Measurements from ENCODE around the gene SOS2. TPM values are rescaled to one million over a fixed set of nuclear protein-coding genes. Genes with fewer than 3 reads are reported as not detected.
"Not testable (repeated sequence)": the region's sequence is repeated elsewhere in the genome, so short reads cannot be mapped to it uniquely, and the experiment has no call there.

The SOS2 gene
- total RNA-seq, 1 donor = 70.8 TPM

DNA sequence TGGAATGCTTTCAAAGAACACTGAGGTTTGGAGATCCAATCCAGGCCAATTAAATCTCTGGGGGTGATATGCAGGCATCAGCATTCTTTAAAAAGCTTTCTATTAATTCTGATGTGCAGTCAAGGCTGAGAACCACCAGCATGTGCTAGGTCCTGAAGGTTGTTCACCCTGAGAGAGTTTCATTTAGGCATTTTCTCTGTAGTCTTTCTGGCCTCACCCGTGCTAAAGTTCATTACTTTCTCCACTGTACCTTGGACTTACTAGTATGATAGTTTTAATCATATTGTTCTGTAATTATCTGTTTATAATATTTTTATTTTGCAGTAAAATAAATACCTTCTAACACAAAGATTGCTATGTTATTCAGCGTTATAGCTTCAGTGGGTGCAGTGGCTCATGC, 32.9 kb downstream of the SOS2 start:
- H3K4me3 ChIP-seq (ENCODE audit: low read length) = no peak overlapping the region
- H3K4me1 ChIP-seq (ENCODE audit: insufficient read depth, low read length) = no peaks in the 10 kb centered on the region
- no peaks in the 10 kb centered on the region for H3K27me3 ChIP-seq (ENCODE audit: insufficient read depth, low read length)
- H3K9me3 ChIP-seq (ENCODE audit: low read depth, low read length) = no peaks in the 10 kb centered on the region

DNA sequence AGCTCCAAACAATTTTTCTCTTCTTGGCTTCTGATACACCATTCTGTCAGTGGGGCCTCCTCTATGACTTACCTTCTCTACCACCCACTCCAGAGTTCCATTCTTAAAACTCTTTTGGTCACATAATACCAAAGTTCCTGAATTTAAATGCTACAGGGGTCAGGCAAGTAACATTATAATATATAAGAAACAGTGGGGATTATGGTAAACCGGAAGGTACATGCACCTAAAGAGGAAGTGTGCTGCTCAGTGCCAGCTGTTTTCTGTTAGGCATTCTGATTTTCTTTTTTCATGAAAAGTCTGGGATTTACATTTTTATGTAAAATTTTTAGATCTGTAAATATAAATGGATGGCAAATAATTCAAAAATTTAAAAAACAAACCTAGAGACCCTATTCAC, 39.9 kb downstream of the SOS2 start:
- Histone ChIP-seq H3K9me3 (ENCODE audit: low read depth, low read length) (no peaks in the 10 kb centered on the region), H3K27me3 (ENCODE audit: insufficient read depth, low read length) (no peaks in the 10 kb centered on the region), H3K4me1 (ENCODE audit: insufficient read depth, low read length) (no peaks in the 10 kb centered on the region), H3K4me3 (ENCODE audit: low read length) (no peak overlapping the region)

DNA sequence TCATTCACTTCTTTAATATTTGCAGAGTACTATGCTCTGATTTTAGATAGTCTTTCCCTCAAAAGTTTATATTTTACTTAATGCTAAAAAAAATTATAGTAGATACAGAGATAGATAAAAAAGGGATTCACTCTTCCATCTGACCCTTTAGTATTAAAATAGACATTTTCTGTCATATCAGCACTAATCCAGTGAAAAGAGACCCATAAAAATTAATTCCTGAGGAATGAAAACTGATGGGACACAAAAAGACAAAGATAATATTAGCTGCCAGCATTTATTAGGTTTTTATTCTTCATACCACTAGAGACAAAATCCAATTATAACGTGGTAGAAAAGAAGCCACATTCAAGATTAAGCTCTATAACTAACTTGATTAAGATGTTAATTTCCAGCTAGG, 45.3 kb downstream of the SOS2 start:
- H3K4me3 ChIP-seq (ENCODE audit: low read length) = no peak overlapping the region
- no peaks in the 10 kb centered on the region for H3K27me3 ChIP-seq (ENCODE audit: insufficient read depth, low read length)
- no peaks in the 10 kb centered on the region for H3K4me1 ChIP-seq (ENCODE audit: insufficient read depth, low read length)
- H3K9me3 ChIP-seq (ENCODE audit: low read depth, low read length) = no peaks in the 10 kb centered on the region

DNA sequence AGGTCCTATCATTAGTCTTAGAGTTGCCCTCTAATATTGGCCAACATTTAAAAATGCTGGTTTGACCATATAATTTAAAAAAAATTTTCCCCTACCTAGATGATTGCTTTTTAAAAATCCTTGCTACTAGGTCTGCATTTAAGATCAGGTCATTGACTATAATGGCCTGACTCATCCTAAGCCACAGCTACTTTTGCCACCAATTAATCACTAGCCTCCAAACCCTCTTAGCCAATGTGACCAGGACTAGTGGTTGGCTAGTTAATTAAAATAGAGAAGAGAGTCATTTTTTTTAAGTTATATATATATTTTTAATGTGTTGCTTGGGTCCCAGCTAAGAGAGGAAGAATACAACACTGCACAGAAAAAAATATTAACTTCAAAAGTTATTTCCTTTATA, 57.5 kb downstream of the SOS2 start:
- H3K9me3 ChIP-seq (ENCODE audit: low read depth, low read length) = no peaks in the 10 kb centered on the region
- H3K4me3 ChIP-seq (ENCODE audit: low read length) = no peak overlapping the region
- H3K4me1 ChIP-seq (ENCODE audit: insufficient read depth, low read length) = no peaks in the 10 kb centered on the region
- H3K27me3 ChIP-seq (ENCODE audit: insufficient read depth, low read length) = no peaks in the 10 kb centered on the region

DNA sequence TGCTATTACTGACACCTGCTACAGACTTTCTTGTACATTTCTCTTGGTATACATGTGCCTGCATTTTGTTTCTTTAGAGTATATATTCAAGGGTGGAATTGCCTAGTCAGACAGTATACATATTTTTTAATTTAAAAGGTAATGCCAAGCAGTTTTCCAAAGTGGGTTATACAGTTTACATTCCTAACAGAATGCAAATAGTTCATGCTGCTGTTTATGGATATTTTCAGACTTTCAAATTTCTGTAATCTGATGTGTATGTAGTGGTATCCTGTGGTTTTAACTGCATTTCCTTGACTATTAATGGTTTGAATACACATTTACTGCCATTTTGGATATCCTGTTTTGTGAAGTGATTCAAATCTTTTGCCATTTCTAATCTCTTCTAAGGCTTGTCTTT, 59.5 kb downstream of the SOS2 start:
- no peaks in the 10 kb centered on the region for H3K27me3 ChIP-seq (ENCODE audit: insufficient read depth, low read length)

DNA sequence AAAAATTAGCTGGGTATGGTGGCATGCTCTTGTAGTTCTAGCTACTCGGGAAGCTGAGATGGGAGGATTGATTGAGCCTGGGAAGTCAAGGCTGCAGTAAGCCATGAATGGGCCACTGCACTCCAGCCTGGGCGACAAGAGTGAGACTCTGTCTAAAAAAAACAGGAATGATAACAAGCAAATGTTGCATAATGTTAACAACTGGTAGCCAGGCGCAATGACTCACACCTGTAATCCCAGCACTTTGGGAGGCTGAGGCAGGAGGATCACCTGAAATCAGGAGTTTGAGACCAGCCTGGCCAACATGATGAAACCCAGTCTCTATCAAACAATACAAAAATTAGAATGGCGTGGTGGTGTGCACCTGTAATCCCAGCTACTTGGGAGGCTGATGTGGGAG, 64.0 kb downstream of the SOS2 start:
- H3K4me1 ChIP-seq (ENCODE audit: insufficient read depth, low read length); H3K4me3 ChIP-seq (ENCODE audit: low read length); H3K9me3 ChIP-seq (ENCODE audit: low read depth, low read length); H3K27me3 ChIP-seq (ENCODE audit: insufficient read depth, low read length): not testable (repeated sequence)

More for the DNA sequence above, 59.5 kb downstream of the SOS2 start:
- H3K4me3 ChIP-seq (ENCODE audit: low read length) = no peak overlapping the region
- no peaks in the 10 kb centered on the region for H3K4me1 ChIP-seq (ENCODE audit: insufficient read depth, low read length)
- no peaks in the 10 kb centered on the region for H3K9me3 ChIP-seq (ENCODE audit: low read depth, low read length)

DNA sequence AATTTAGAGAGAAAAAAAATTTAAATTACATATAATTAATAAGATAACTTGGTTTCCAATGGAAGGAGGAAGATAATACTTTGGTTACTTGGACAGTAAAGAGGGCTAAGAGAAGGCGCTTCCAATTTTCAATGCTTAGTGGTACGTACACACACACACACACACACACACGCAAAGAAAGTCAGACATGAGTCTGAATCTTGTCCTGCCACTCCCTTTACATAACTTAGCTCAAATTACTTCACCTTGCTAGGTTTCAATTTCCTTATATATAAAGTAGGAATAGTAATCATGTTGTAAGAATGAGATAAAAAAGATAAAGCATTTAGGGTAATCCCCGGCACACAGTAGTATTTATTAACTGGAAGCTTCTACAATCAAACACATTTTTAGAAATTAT, 75.3 kb downstream of the SOS2 start:
- H3K9me3 ChIP-seq (ENCODE audit: low read depth, low read length) = no peaks in the 10 kb centered on the region
- H3K4me1 ChIP-seq (ENCODE audit: insufficient read depth, low read length) = no peaks in the 10 kb centered on the region

DNA sequence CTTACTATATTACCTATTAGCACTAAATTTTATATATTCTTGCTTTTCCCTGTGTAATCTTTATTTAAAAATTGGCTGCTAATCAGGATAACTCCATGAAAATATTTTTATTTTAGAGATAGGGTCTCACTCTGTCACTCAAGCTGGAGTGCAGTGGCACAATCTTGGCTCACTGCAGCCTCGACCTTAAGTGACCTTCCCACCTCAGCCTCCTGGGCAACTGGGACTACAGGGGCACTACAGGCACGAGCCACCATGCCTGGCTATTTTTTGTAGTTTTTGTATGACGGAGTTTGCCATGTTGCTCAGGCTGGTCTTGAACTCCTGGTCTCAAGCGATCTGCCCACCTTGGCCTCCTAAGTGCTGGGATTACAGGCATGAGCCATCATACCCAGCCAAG, 82.6 kb downstream of the SOS2 start:
- Histone ChIP-seq H3K27me3 (ENCODE audit: insufficient read depth, low read length) (no peaks in the 10 kb centered on the region), H3K4me1 (ENCODE audit: insufficient read depth, low read length) (no peaks in the 10 kb centered on the region), H3K4me3 (ENCODE audit: low read length) (no peak overlapping the region), H3K9me3 (ENCODE audit: low read depth, low read length) (no peaks in the 10 kb centered on the region)

More for the DNA sequence above, 75.3 kb downstream of the SOS2 start:
- H3K27me3 ChIP-seq (ENCODE audit: insufficient read depth, low read length) = no peaks in the 10 kb centered on the region
- no peak overlapping the region for H3K4me3 ChIP-seq (ENCODE audit: low read length)

DNA sequence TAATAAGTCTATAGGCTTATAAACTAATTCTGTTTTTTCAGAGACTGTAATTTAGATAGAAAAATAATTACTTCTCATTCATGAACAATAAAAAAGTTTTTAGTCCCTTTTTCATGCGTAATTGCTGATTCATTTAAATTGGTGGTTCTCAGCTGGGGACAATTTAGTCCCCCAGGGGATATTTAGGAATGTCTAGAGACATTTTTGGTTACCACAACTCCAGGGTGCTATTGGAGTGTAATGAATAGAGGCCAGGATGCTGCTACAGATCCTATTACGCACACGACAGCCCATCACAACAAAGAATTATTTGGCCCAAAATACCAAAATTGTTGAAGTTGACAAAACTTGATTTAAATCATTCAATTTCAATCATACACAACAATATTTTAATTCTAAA, 92.2 kb downstream of the SOS2 start:
- Histone ChIP-seq H3K4me1 (ENCODE audit: insufficient read depth, low read length) (no peaks in the 10 kb centered on the region), H3K4me3 (ENCODE audit: low read length) (no peak overlapping the region), H3K27me3 (ENCODE audit: insufficient read depth, low read length) (no peaks in the 10 kb centered on the region), H3K9me3 (ENCODE audit: low read depth, low read length) (no peaks in the 10 kb centered on the region)

DNA sequence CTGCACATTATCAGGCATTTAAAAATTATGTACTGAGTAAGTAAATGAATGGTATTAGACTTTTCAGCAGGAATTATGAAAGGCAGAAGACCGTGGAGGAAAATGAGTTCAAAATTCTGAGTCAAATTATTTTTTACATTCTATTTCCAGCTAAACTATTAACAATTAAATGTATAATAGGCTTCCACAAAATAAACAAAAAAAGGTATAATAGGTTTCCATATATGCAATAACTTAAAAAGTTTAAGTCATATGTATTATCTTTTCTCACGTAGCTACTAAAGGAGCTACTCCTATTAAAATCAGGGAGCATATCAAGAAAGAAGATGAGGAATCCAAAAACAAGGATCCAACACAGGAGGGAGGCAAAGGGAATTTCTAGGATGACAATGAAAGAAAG, 103.6 kb downstream of the SOS2 start:
- Histone ChIP-seq H3K27me3 (ENCODE audit: insufficient read depth, low read length) (no peaks in the 10 kb centered on the region), H3K4me3 (ENCODE audit: low read length) (no peak overlapping the region), H3K4me1 (ENCODE audit: insufficient read depth, low read length) (no peaks in the 10 kb centered on the region), H3K9me3 (ENCODE audit: low read depth, low read length) (no peaks in the 10 kb centered on the region)

DNA sequence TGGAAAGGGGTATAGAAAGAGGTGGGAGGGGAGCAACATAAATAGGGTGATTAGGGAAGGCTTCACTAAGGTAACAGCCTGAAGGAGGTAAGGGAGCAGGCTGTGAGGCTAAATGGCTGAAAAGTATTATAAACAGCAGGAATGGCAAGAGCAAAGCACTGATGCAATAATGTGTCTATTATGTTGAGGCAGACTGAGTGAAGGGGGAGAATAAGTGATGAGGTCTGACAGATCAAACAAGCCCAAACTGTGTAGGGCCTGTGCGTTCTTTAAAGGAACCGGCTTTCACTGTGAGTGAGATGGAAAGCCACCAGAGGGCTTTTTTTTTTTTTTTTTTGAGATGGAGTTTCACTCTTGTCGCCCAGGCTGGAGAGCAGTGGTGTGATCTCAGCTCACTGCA, 108.3 kb downstream of the SOS2 start:
- Histone ChIP-seq H3K4me3 (ENCODE audit: low read length) (no peak overlapping the region), H3K4me1 (ENCODE audit: insufficient read depth, low read length) (no peaks in the 10 kb centered on the region), H3K27me3 (ENCODE audit: insufficient read depth, low read length) (no peaks in the 10 kb centered on the region), H3K9me3 (ENCODE audit: low read depth, low read length) (no peaks in the 10 kb centered on the region)

DNA sequence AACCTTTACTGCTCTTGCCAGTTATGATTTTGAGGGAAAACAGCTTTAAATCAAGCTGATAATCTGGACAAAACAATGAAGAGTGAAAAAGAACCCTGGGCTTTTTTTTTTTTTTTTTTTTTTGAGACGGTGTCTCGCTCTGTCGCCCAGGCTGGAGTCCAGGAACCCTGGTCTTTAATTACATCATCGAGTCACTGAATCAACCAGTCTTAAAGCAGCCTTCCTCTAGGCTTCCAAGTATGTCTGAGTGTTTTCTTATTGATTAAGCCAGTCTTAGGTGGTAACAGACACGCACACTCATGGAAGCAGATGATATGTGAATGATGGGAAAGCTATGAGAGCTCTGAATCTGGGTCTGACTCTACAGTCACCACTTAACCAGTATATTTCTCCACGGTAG, 109.1 kb downstream of the SOS2 start:
- Histone ChIP-seq H3K9me3 (ENCODE audit: low read depth, low read length) (no peaks in the 10 kb centered on the region), H3K27me3 (ENCODE audit: insufficient read depth, low read length) (no peaks in the 10 kb centered on the region), H3K4me3 (ENCODE audit: low read length) (no peak overlapping the region)

DNA sequence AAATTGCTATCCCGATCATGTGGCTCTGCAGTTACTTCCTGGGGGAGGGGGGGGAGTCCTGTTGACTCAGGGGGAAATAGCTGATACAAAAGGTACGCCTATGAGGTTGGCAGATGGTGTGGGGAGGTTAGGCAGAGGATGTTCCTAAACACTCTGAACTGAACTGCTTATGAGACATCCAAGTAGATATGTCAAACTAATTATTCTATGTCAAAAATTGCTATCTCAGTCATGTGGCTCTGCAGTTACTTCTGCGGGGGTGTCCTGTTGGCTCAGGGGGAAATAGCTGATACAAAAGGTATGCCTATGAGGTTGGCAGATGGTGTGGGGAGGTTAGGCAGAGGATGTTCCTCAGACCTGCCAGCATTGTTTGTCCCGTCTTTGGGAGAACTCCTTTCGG, 109.9 kb downstream of the SOS2 start:
- Histone ChIP-seq H3K4me1 (ENCODE audit: insufficient read depth, low read length) (no peaks in the 10 kb centered on the region), H3K9me3 (ENCODE audit: low read depth, low read length) (no peaks in the 10 kb centered on the region), H3K27me3 (ENCODE audit: insufficient read depth, low read length) (no peaks in the 10 kb centered on the region), H3K4me3 (ENCODE audit: low read length) (no peak overlapping the region)

More for the DNA sequence above, 109.1 kb downstream of the SOS2 start:
- H3K4me1 ChIP-seq (ENCODE audit: insufficient read depth, low read length) = no peaks in the 10 kb centered on the region

DNA sequence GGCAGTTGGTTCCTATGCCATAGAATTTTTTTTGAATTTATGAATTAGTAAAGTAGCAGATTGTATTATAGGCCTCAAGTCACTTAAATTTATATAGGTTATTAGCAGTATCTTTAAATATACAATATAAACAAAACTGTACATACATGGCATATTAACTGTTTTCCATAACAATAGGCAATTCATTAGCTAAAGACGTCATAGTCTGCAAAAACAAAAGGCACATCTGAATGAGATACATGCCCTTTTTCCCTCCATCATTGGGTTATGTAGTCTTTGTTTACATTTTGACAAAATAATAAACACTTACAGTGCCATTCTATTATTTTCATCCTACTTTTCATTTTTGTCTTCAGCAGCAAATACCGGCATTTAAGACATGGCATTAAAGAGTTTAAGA, 113.9 kb downstream of the SOS2 start:
- H3K4me1 ChIP-seq (ENCODE audit: insufficient read depth, low read length) = peaks cover 17% of the 10 kb centered on the region
- H3K4me3 ChIP-seq (ENCODE audit: low read length) = no peak overlapping the region
- no peaks in the 10 kb centered on the region for H3K27me3 ChIP-seq (ENCODE audit: insufficient read depth, low read length)
- H3K9me3 ChIP-seq (ENCODE audit: low read depth, low read length) = no peaks in the 10 kb centered on the region

DNA sequence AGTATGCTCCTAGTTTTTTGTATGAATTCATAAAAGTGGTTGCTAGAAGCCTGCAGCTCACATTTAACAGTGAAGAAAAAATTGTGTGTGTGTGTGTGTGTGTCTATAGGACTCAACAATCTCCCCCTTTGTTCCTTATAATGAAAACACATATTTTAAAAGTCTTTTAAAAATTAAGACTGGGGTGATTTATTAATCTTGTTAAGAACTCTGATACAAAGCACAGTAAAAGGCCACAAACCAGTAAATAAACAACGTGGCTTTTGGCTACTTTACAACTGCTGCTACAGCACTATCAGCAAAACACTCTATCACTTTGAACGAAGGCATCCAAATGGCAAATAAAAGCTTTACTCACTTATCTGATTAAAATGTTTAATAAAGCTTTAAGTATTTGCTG, 114.4 kb downstream of the SOS2 start:
- H3K4me1 ChIP-seq (ENCODE audit: insufficient read depth, low read length) = peaks cover 17% of the 10 kb centered on the region
- H3K27me3 ChIP-seq (ENCODE audit: insufficient read depth, low read length) = no peaks in the 10 kb centered on the region
- no peak overlapping the region for H3K4me3 ChIP-seq (ENCODE audit: low read length)
- H3K9me3 ChIP-seq (ENCODE audit: low read depth, low read length) = no peaks in the 10 kb centered on the region

DNA sequence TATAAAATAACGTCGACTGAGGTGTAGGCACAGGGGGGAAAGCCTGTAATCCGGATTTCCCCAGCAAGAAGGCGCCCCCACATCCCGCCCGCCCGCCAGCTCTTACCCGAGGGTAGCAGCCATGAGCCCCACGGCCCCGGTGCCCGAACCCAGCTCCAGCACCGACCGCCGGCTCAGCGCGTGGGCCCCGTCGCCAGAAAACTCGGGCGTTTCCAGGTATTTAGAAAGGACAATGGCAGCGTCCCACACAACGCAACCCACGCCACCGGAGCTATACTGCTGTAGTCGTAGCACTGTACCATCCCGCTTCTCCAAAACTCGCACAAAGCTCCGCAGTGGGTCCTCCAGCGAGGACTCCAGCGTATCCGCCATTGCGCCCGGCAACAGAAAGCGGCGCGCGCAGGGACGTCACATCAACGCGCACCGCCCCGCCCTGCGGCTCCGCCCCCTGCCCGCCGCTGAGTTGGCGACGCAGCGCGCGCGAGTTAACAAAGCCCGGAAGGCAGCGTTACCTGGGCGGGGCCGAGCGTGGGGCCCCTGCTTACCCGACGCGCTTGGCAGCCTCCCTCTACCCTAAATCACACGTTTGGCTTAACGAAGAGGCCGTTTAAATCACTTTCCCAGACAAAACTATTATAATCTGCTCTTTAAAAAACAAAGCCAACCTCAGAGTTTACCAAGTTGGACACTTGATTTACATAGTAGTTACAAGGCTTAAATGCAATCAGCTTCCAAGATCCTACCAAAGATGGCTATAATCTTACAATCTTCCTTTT, 115.0 kb downstream of the SOS2 start, which contains the start of gene VCPKMT:
VCPKMT (minus strand) TSS at position 392 of the 776 bp plus-strand sequence; CDS start at position 372, 20 bp downstream.
- Histone ChIP-seq H3K4me1 (ENCODE audit: insufficient read depth, low read length) (peaks cover 17% of the 10 kb centered on the region), H3K27me3 (ENCODE audit: insufficient read depth, low read length) (no peaks in the 10 kb centered on the region), H3K9me3 (ENCODE audit: low read depth, low read length) (no peaks in the 10 kb centered on the region), H3K4me3 (ENCODE audit: low read length) (peak within 1 kb of the TSS; percentile 83)
